ENCODE measurements around the gene DHRS11. TPM values are rescaled to one million over a fixed set of nuclear protein-coding genes. Genes with fewer than 3 reads are reported as not detected.
"Not testable (repeated sequence)": the region's sequence is repeated elsewhere in the genome, so short reads cannot be mapped to it uniquely, and the experiment has no call there.

The DHRS11 gene
- total RNA-seq, 1 donor from 2014 or later: 30.0 TPM

DNA sequence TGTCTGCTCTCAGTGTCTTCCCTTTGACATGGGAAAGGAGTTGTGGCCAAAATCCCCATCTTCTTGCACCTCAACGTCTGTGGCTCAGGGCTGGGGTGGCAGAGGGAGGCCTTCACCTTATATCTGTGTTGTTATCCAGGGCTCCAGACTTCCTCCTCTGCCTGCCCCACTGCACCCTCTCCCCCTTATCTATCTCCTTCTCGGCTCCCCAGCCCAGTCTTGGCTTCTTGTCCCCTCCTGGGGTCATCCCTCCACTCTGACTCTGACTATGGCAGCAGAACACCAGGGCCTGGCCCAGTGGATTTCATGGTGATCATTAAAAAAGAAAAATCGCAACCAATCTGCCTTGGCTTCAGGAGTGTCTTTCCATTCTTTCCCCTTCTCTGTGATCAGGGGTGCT lies 8.8 kb downstream of the DHRS11 start:
- TF ChIP-seq, protein P1, sequence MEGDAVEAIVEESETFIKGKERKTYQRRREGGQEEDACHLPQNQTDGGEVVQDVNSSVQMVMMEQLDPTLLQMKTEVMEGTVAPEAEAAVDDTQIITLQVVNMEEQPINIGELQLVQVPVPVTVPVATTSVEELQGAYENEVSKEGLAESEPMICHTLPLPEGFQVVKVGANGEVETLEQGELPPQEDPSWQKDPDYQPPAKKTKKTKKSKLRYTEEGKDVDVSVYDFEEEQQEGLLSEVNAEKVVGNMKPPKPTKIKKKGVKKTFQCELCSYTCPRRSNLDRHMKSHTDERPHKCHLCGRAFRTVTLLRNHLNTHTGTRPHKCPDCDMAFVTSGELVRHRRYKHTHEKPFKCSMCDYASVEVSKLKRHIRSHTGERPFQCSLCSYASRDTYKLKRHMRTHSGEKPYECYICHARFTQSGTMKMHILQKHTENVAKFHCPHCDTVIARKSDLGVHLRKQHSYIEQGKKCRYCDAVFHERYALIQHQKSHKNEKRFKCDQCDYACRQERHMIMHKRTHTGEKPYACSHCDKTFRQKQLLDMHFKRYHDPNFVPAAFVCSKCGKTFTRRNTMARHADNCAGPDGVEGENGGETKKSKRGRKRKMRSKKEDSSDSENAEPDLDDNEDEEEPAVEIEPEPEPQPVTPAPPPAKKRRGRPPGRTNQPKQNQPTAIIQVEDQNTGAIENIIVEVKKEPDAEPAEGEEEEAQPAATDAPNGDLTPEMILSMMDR (conservative IDR thresholded peaks at IDR 0.05): no peak
- H3K9me3 Mint-ChIP-seq: no peaks in the 10 kb centered on the region
- H3K4me1 Mint-ChIP-seq (ENCODE audit: unreplicated experiment): peaks cover 28% of the 10 kb centered on the region
- H3K27ac Mint-ChIP-seq: peak overlapping the region; percentile 88
- peak; percentile 50 for DNase-seq (ENCODE audit: extremely low spot score, unreplicated experiment)
- peak overlapping the region; percentile 90 for H3K4me3 Mint-ChIP-seq
- H3K27me3 Mint-ChIP-seq: no peaks in the 10 kb centered on the region
- H3K36me3 Mint-ChIP-seq: peaks cover 9% of the 10 kb centered on the region

DNA sequence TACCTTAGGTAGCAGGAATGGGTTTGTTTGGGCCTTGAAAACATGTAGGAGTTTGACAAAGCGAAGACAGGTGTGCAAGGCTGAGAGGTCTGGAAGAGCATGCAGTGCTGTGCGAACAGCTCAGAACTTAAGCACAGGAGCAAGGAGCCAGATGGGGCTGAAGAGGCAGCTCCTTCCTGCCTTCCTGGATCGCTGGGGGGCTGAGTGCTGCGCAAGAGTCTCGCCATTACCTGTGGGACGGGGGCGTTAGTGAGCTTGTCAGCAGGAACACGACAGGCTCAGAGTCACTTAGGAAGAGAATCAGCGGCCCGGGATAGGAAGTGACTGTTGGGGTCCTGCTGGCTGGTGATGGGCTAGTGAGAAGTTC lies 9.2 kb downstream of the DHRS11 start:
- DNase-seq (ENCODE audit: extremely low spot score, unreplicated experiment): no peak
- Mint-ChIP-seq H3K4me3 (peak overlapping the region; percentile 90), H3K27me3 (no peaks in the 10 kb centered on the region), H3K36me3 (peaks cover 4% of the 10 kb centered on the region), H3K9me3 (no peaks in the 10 kb centered on the region), H3K27ac (peak overlapping the region; percentile 88), H3K4me1 (ENCODE audit: unreplicated experiment) (peaks cover 29% of the 10 kb centered on the region)
- TF ChIP-seq, protein P1 (conservative IDR thresholded peaks at IDR 0.05): no peak

DNA sequence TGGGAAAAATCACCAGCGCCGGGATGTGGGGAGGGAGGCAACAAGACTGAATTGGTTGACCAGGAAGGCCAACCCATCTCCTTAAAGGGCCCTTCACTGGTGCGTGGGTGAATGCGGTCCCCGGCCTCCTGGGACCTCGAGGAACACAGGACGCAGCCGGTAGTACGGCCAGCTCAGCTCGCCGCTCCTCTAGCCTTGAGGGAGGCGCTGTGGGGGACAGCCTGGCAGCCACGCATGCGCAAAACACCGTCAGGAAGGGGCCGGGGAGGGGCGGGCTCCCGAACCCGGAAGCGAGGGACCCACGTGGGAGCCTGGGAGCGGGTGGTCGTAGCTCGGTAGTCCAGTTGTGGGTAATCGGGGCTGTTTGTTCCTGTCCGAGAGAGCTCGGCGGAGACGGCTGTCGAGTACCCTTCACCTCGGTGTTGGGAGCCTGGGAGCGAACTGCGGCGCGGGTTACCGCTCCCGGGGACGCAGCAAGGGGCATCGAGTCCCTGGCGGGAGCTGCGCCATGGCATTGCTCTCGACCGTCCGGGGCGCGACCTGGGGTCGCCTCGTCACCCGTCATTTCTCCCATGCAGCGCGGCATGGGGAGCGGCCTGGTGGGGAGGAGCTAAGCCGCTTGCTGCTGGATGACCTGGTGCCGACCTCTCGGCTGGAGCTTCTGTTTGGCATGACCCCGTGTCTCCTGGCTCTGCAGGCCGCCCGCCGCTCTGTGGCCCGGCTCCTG lies 9.8 kb downstream of the DHRS11 start, which contains the start of gene MRM1:
Gene MRM1, plus strand, starts transcription at position 281 of the 727 bp plus-strand sequence. Its CDS starts 228 bp downstream, at position 509.
- Mint-ChIP-seq H3K27ac (peak within 1 kb of the TSS; percentile 88), H3K27me3 (no peaks in the 10 kb centered on the region), H3K4me3 (peak within 1 kb of the TSS; percentile 90), H3K9me3 (no peaks in the 10 kb centered on the region), H3K36me3 (peaks cover 4% of the 10 kb centered on the region), H3K4me1 (ENCODE audit: unreplicated experiment) (peaks cover 31% of the 10 kb centered on the region)
- peak; percentile 91 for DNase-seq (ENCODE audit: extremely low spot score, unreplicated experiment)
- TF ChIP-seq, protein P1 (conservative IDR thresholded peaks at IDR 0.05): no peak

DNA sequence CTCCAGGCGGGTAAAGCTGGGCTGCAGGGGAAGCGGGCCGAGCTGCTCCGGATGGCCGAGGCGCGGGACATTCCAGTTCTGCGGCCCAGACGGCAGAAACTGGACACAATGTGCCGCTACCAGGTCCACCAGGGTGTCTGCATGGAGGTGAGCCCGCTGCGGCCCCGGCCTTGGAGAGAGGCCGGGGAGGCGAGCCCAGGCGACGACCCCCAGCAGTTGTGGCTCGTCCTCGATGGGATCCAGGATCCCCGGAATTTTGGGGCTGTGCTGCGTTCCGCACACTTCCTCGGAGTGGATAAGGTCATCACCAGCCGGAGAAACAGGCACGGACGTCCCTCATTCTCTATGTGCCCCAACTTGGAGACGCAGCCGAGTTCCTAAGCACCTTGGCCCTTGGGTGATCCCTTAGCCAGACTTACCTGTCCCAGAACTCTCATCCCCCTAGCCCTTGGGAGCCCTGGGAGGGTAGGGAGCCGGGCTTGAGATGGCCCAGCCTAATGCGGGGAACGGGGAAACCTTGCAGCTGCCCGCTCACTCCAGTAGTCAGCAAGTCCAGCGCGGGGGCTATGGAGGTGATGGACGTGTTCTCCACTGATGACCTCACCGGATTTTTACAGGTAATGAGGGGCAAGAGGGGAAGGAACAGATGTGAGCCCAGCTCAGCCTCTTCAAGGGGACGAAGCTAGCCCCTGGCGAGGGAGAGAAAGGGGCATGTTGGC lies 10.5 kb downstream of the DHRS11 start:
- Mint-ChIP-seq H3K27ac (peak overlapping the region; percentile 69), H3K4me1 (ENCODE audit: unreplicated experiment) (peaks cover 31% of the 10 kb centered on the region), H3K9me3 (no peaks in the 10 kb centered on the region), H3K27me3 (no peaks in the 10 kb centered on the region), H3K4me3 (peak overlapping the region; percentile 90), H3K36me3 (peaks cover 4% of the 10 kb centered on the region)
- DNase-seq (ENCODE audit: extremely low spot score, unreplicated experiment): no peak
- TF ChIP-seq, protein P1 (conservative IDR thresholded peaks at IDR 0.05): no peak

DNA sequence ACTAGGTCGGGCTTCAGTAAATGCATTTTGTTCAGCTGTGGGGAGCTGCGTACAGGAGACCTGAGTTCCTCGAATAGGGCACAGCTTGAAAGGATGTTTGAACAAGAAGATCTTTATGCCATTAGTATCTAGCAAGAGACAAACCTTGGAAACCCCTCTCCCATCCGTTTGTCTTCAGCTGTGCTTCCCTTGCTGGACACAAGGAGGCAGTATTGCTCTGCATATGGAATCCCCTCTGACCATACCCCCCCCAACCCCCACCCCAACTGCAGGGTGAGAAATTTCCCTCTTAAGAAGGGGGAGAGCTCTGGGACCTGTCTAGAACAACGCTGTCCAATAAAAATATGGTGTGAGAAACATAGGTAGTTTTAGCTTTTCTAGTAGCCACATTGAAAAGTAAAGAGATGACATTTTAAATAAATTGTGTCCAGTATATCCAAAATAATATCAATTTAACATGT lies 11.3 kb downstream of the DHRS11 start:
- TF ChIP-seq, protein P1 (conservative IDR thresholded peaks at IDR 0.05): peak; percentile 93

DNA sequence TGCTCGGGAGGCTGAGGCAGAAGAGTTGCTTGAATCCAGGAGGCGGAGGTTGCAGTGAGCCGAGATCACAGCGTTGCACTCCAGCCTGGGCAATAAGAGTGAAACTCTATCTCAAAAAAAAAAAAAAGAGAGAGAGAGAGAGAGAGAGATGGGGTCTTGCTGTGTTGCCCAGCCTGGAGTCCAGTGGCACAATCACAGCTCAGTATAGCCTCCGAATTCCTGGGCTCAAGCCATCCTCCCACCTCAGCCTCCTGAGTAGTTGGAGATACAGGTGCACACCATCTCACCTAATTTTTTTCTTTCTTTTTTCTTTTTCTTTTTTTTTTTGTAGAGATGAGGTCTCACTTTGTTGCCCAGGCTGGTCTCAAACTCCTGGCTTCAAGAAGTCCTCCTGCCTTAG lies 13.3 kb downstream of the DHRS11 start:
- peaks cover 36% of the 10 kb centered on the region for H3K4me1 Mint-ChIP-seq (ENCODE audit: unreplicated experiment)
- H3K4me3 Mint-ChIP-seq; H3K27ac Mint-ChIP-seq; H3K9me3 Mint-ChIP-seq; H3K27me3 Mint-ChIP-seq; H3K36me3 Mint-ChIP-seq; DNase-seq (ENCODE audit: extremely low spot score, unreplicated experiment): not testable (repeated sequence)

More for the DNA sequence above, 11.3 kb downstream of the DHRS11 start:
- peak overlapping the region; percentile 69 for H3K27ac Mint-ChIP-seq
- H3K4me1 Mint-ChIP-seq (ENCODE audit: unreplicated experiment): peaks cover 34% of the 10 kb centered on the region
- H3K9me3 Mint-ChIP-seq: no peaks in the 10 kb centered on the region
- no peaks in the 10 kb centered on the region for H3K36me3 Mint-ChIP-seq
- no peaks in the 10 kb centered on the region for H3K27me3 Mint-ChIP-seq
- peak overlapping the region; percentile 90 for H3K4me3 Mint-ChIP-seq
- no peak for DNase-seq (ENCODE audit: extremely low spot score, unreplicated experiment)

All from type B pancreatic cell (in vitro differentiated cells).